GM12891 (cell line): ENCODE measurements around the gene POLR1A.

Experiments
- DNase-seq: peaks from one replicate; pipeline ENCODE4 v3.0.0; 2011; ENCODE audit warnings: low spot score; ENCODE audit not compliant: insufficient read length
- FAIRE-seq: peaks from 2 replicates; lab custom pipeline; 2011; peaks lifted over from hg19 to GRCh38; lab: Jason Lieb, UNC
- PAX5 ChIP-seq: IDR thresholded peaks from 2 replicates; pipeline ENCODE4 v1.6.1; 2011; ENCODE audit warnings: low read length, moderate library complexity, mild to moderate bottlenecking; ENCODE audit not compliant: insufficient read depth, severe bottlenecking
- POLR2A ChIP-seq: IDR thresholded peaks from 2 replicates; pipeline ENCODE4 v1.6.1; 2011; ENCODE audit warnings: low read depth, low read length, control low read depth
- POLR2AphosphoS5 ChIP-seq: IDR thresholded peaks from 2 replicates; pipeline ENCODE4 v1.6.1; 2011; ENCODE audit warnings: low read depth, low read length, control low read depth
- POU2F2 ChIP-seq: IDR thresholded peaks from 2 replicates; pipeline ENCODE4 v1.6.1; 2011; ENCODE audit warnings: low read depth, mild to moderate bottlenecking, control low read depth, low read length, moderate library complexity
- SPI1 ChIP-seq: IDR thresholded peaks from 2 replicates; pipeline ENCODE4 v1.6.1; 2011; ENCODE audit warnings: low read depth, low read length, control low read depth
- TAF1 ChIP-seq: IDR thresholded peaks from 2 replicates; pipeline ENCODE4 v1.6.1; 2011; ENCODE audit warnings: low read depth, low read length, control low read depth

Gene POLR1A

DNA sequence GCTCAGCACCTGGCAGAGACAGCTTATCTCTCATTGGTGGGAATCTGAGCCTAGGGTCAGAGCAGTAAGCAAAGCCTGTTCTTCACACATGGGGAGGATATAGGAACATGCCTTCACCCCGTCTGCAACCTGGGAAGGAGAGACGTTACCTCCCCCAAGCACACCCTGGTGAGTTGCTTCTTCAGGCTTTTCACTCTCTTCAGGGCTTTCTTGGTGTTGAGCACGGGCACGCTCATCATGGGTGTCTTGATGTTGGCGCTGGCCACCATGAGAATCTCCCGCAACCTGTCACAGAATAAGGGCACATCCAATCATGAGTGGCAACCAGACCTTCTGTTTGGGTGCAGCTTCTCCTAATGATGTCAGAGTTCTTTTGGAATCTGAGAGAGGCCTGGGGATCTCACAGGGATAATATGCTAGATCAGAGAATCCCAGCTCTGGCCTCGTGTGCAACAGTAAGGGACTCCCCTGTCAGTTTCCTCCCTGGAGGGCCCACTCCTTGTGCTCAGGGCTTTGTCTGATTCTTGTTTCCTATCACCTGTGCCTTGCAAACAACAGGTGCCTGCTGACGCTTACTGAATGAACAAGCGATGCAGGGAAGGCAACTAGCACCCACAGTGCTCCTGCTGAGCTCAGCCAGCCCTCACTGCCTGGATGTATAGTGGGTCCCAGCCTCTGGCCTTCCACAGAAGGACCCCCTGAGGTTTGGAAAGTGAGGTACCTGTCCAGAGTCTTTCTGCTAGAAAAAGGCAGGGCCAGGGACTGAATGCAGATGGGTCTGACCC is 66.3 kb downstream of the POLR1A start:
- no peak for FAIRE-seq
- TF ChIP-seq TAF1: no peak
- no peak for TF ChIP-seq SPI1
- no peak for TF ChIP-seq POLR2AphosphoS5
- no peak for TF ChIP-seq PAX5
- no peak for TF ChIP-seq POU2F2
- TF ChIP-seq POLR2A: no peak
- DNase-seq: no peak

DNA sequence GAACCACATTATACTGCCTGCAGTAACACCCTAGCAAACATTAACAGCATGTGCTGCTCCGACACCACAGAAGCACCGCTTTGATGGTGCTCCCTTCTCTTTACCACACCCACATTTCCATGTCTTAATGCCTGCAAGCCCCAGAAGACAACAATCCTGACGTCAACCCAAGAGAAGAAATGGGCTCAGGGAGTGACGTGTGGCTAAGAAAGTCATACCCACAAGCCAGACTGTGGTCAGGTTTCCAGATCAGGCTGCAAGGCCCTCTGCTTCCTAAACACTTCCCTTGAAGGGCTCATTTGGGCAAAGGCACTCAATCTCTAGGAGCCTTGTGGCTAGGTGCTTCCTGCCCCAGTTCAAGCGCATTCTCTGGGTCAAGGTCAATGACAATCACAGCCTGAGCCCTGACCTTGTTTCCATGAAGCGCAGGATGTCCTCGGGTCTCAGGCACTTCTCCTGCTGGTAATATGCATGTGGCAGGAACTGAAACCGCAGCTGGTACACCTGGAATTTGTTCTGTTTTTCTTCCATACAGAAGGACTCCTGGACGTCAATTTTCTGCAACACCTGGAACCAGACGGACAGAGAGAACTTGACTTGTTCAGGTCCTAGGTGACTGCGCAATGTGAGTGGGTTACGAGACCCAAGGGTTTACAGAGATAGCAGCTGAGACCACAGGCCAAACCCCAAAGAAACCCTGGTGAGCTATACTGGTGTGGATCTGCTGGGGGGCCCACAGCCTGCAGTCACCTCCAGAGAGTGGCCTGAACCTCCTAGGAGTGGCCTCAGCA is 67.2 kb downstream of the POLR1A start:
- TF ChIP-seq TAF1 (no peak), SPI1 (peak; percentile 60)
- FAIRE-seq: peak; percentile 47
- DNase-seq: no peak

GRCh38 chr2:86037795-86038192 is 67.9 kb downstream of the POLR1A start:
- DNase-seq: no peak
- no peak for TF ChIP-seq SPI1
- no peak for TF ChIP-seq TAF1
- TF ChIP-seq POLR2A: no peak
- no peak for TF ChIP-seq POLR2AphosphoS5
- TF ChIP-seq POU2F2: no peak
- TF ChIP-seq PAX5: no peak
- no peak for FAIRE-seq

- TF ChIP-seq POLR2AphosphoS5 (no peak), POLR2A (no peak), POU2F2 (no peak), PAX5 (no peak), TAF1 (no peak), SPI1 (no peak)
- FAIRE-seq: no peak
- DNase-seq: no peak
Observed at GRCh38 chr2:86037141-86037794, 68.4 kb downstream of the POLR1A start.

DNA sequence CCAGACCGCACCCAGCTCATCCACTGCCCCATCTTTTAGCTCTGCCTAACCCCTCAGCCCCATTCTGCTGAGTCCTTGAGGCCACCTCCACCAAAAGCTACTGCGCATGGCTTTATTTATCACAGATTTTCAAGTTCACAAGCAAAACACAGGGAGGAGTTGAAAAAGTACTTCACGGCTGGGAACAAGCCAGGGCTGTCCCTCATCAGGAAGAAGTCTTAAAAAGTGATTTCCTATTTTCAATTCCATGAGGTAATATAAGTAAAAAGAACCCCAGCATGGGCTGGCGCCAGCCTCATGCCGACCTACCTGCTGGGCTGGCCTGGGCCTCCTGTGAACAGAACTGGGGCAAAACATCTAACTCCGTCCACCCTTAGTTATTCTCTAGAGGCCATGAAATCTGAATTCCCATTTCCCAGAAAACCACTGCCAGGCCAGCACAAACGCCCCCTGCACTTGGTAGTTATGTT is 69.0 kb downstream of the POLR1A start:
- TF ChIP-seq POLR2A (no peak), SPI1 (no peak), POU2F2 (no peak), POLR2AphosphoS5 (no peak), PAX5 (no peak), TAF1 (no peak)
- DNase-seq (no peak), FAIRE-seq (no peak)

- DNase-seq: peak; percentile 77
Observed at GRCh38 chr2:86035883-86036668, 69.6 kb downstream of the POLR1A start.

DNA sequence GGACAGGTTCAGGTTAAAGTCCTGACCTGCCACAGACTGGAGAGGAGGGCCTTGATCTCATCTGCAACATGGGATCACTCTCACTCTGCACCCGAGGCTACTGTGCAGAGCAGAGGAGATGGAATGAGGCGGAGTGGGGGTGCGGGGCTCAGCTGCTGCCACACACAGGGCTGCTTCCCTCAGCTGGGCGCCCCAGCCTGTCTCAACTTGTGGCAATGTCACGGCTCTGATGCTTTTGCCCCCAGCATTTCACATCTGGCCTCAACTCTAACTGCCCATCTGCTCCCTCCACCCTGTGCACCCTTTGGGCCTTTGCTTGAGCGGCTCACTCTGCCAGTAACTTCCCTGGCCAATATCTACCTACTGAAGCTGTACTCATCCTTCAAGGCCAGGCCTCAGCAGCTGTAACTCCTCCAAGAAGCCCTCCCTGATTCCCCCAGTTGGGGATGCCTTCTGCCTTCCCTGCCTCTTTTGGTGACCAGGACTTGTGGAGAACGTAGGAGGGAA is 70.3 kb downstream of the POLR1A start:
- FAIRE-seq: no peak
- TF ChIP-seq TAF1 (no peak), POLR2AphosphoS5 (no peak), POLR2A (no peak), POU2F2 (no peak), PAX5 (no peak), SPI1 (no peak)
- no peak for DNase-seq

More at GRCh38 chr2:86035883-86036668, 69.6 kb downstream of the POLR1A start:
- TF ChIP-seq POLR2AphosphoS5 (peak; percentile 43; the same call in 1 of the 2 replicates), SPI1 (peak; percentile 84), POU2F2 (no peak)
- FAIRE-seq: peak; percentile 96

DNA sequence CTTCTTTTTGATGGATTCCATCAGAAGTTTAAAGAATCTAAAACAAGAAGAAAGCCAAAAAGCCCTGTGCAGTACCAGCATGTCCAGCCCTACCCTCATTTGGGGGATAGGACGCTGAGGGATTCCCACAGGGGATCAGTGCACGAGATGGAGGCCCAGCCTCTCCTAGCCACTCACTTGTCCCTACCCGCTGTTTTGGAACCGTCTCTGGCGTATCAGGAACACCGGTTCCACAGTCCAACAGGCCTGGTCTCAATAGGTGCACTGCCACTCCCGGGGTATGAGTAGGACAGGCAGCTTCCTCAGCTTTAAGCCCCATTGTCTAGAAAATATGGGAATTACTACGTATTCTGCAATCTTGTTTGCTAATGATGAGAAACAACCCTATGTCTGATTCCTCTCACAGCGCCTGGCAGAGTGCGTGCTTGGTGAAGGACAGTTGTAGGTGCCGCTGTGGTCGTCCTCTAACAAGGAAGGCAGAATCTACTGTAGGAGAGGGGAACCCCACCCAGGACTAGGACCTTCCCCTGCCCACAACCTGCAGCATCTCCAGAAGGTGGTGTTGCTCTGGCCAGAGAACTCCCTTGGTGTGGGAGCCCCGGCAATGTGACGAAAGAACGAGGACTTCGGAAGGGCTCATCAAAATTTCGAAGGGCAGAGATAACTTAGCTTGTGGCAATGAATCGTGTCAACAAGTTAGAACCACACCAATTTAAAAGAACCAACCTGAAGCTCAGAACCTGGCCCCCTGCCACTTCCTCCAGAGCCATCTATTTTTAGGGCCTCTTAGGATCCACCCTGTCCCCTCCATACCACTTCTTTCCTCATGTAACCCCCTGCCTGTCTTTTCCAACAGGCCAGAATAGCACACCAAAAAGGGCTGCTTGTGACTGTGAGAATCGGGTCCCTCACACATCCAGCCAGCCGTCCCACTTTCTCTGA is 71.7 kb downstream of the POLR1A start:
- no peak for FAIRE-seq
- TF ChIP-seq POLR2A (no peak), POU2F2 (no peak), TAF1 (no peak), SPI1 (no peak), POLR2AphosphoS5 (no peak), PAX5 (no peak)

More for the DNA sequence above, 71.7 kb downstream of the POLR1A start:
- DNase-seq: no peak
